Femur (tissue), 1 donor: ENCODE data around the gene MAML3.
A peak's percentile ranks its signal among the peaks of the same experiment; 100 is the strongest.

Experiments used
- DNase-seq: peaks from one replicate; pipeline ENCODE4 v3.0.0-alpha.2; 2017

MAML3 gene

DNA sequence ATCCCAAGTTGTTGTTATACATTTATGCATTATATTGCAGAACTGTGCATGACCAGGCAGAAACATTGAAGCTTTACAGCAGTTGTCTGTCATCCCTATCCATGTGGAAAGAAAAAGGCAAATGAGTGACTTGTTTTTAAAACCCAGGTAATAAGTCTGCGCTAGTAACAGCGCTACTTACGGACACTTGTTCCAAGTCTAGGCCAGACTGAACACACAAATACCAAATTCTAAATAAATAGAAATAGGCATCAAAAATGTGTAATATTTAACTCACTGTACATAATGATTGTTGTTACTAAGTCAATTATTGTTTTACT is 548 bp upstream of the MAML3 start:
- DNase-seq, result no peak

DNA sequence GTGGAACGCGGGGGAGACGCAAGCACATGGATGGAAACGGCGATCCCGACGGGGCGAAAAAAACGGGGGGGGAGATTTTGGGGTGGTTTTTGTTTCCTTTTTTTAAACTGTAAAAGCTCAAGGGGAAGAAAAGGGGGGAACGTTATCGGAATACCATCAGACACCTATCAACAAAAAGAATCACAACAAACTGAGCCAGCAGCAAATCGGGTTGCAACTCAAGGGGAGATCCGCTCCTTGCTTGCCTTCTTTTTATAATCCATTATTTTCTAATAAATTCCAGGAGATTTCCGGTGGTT is 616 bp downstream of the MAML3 start:
- DNase-seq, result no peak

DNA sequence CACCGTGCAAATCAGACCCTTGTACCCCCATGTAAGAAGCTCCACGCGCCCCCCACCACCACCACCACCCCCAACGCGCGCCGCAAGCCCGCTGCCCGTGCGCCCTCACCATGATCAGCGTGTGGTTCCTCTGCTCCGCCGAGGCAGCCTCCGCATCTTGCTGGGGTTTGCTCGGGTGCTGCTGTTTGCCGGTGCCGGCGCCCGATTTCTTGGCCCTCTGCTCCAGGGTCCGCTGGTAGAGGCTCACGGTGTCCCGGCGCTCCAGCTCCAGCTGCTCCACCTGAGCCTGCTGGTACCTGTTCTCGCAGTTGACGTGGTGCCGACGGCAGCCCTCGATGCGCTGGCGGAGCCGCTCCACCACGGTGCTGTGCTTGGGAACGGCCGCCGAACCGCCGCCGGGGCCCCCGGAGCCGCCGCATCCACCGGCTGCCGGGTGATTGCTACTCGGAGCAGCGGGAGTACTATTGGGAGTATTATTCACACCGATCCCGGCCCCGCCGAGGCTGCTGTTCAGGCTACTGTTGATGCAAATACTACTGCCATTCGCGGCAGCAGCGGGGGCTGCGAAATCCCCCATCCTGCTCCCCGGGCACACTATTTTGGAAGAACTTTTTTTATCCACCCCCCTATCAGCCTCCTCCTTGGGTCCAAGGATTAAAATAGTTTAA is 1.1 kb downstream of the MAML3 start:
- peak; percentile 61 for DNase-seq

DNA sequence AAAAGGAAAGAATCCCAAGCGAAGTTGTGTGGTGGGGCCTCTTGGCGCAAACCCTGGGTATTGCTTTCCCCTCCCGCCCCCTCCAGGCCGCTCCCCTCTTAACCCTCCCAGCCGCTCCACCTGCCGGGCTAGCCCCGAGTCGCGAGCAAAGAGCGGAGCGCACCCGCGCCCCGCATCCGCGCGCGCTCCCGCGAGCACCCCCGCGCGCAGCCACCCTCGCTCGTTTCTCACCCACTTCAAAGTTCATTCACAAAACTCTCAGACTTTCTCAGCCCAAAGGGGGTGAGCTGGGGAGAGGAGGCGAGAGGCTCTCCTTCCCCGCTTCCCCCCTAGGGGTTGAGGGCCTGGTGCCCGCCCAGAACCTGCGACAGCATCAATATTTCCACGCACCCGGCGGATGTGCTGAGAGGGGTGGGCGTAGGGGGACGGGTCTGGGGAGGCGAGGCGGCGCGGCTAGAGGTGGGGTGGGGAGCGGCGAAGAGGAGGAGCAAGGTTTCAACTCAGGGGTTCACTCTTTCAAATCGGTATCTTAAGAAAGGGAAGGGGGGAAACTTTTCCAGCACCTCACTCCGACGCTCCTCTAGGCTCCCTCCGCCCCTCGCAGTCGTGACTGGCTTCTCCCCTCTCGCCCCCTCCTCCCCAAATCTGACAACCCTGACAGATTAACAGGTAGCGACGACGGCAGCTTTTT is 1.8 kb downstream of the MAML3 start:
- DNase-seq, result no peak

DNA sequence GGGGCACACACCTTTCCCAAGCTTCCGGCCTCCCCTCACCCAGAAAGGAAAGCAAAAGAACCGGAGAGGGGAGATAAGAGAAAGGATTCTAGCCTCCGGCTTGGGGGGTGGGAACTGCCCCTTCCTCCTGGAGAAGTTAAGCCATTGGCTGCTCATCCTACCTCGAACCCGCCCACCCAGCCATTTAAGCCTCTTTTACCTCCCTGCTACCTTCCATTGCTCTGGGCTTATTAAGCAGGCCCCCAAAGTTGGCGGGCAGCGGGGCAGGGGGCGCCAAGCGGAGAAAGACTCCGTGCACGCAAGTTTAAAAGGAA is 2.3 kb downstream of the MAML3 start:
- peak; percentile 89 for DNase-seq

DNA sequence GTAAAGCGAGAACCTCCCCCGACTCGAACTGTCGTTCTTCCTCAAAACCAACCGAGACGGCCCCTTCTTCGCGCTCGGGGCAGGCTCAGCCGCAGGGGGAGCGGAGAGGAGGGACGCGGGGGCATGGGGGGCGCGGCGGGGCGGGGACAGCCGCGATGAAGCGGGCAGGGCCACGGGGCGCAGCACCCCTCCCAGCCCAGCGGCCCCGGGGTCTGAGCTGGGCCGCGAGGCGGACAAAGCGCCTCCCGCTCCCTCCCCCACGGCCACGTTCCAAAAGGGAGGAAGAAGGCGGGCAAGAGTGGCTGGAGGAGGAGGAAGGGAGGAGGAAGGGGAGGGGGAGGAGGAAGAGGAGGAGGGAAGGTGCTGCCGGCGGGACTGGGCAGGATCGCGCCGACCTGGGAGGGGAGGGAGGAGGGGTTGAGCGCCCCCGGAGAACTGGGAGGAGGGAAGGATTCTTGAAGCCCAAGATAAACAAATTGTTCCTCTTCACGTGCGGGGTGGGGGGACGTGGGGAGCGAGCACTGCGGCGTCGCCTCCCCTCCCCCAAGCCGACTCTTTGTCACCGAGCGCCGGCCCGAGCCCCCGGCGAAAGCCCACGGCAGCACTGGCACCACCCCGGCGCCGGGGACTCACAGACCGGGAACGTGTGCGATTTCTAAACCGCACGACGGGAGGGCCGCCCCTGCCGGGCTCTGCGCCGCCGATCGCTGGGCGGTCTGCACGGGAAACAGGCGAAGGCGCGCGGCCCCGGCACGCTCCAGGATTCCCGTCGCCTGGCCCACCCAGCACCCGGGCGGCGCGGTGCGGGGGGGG is 2.9 kb downstream of the MAML3 start:
- DNase-seq, result peak; percentile 93

DNA sequence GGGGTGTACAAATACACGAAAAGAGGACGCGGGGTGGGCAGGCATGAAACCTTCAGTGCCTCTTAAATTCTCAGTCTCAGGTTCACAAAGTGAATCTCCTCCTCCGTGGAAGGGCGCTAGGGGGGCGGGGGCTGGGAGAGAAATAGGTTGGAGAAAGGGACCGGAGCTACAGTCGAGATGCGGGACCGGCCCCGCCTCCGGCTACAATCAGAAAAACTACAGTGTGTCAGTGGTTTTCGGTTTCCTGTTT is 3.4 kb downstream of the MAML3 start:
- no peak for DNase-seq

DNA sequence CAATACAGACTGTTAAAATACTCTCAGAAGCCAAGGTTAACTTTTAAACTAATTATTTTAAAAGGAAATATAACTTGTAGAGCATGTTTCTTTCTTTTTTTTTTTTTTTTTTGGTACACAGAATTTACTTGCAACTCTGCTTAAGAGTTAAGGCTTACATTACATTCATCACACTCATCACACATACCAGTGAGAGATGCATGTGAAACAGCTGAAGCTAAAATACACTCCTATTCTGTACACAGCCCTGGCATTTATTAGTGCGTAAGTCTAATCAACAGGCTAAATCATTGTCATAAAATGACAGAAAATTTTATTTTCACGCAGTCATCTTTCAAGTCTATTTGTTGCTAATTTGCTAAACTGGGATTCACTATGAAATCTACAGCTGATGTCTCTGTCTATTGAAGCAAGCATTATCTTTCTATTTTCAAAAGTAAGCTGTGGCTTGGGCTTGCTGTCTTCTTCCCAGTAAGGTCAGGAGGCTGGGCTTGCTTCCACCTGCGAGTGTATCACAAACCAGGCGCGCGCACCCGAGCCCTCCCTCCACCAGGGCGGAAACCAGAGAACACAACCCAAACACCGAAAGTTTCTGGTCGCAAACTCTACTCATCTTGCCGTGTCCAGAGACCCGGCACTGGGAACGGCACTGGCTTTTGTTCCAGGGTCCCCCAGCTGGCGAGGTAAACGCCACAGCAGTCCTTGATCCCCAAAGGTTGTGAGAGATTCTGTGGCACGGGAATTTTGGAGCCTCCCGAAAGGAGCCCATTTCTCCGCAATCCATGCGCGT is 3.9 kb downstream of the MAML3 start:
- peak; percentile 79 for DNase-seq

DNA sequence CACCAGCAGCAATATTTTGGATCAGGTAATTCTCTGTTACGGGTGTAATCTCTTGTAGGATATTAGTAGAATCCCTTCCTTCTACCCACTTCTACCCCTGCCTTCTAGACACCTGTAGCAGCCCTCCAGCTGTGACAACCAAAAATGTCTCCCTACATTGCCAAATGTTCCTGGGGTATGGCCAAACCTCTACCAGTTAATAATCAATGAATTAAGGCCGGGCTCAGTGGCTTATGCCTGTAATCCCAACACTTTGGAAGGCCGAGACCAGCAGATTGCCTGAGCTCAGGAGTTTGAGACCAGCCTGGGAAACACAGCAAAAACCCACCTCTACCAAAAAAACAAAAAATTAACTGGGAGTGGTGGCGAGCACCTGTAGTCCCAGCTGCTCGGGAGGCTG is 9.9 kb downstream of the MAML3 start:
- DNase-seq, result no peak

DNA sequence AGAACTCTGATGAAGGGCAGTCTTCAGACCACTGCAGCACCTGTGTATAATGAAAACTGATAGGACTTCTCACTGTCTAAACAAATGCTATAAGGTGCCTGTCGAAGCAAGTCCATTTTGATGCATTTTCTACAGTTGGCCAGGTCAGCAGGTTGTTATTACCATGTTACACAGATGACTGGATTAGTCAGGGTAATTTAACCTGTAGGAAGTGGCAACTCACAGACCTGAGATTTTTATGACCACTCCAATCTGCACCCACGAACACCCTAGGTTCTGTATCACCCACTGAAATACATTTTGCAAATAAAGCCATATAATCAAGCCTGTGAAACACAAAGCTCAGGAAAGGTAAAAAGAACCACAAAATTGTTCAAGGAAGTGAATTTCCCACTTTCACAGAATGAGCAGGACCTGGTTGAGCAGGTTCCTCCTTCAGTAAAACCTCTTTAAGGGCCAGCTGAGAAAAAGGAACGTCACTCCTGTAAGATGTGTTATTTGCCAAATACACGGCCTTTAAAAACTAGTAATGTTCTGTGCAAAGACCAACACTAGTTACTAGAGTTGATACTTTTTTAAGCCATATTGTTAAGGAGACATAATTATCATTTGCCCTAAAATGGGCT is 12.7 kb downstream of the MAML3 start:
- DNase-seq, result no peak

DNA sequence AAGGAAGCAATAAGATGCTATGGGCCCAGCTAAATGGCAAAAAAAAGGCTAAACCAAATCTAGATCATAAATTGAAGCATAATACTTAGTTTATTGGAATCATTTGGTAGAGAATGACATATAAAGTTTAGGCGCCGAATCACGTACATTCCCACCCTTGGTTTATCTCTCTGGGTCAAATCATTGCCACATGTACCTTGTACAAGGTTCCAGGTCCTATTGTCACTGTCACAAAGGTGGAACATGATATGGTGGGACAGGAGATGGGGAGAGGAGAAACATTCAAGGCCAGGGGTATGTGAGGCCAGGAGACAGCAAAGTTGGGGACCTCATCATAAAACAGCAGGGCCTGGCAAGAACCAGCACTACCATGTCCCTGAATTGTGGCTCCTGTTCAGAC is 13.4 kb downstream of the MAML3 start:
- no peak for DNase-seq

DNA sequence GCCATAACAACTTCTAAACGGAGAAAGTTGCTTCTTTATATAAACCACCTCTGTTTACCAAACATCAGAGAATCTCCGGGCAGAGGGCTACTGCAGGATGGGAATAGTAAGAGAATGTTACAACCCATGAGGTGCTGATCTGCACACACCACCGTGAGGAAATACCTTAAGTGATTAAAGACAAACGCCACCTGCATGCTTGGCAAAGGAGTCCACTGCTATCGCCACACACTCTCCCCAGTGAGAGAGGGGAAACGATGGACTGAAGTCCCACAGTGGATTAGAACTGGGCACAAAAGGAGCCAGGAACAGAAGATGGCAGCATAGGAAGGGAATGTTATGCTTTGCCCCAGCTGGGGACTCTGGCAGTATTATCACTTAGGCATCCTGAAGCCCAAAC is 15.6 kb downstream of the MAML3 start:
- DNase-seq, result no peak

DNA sequence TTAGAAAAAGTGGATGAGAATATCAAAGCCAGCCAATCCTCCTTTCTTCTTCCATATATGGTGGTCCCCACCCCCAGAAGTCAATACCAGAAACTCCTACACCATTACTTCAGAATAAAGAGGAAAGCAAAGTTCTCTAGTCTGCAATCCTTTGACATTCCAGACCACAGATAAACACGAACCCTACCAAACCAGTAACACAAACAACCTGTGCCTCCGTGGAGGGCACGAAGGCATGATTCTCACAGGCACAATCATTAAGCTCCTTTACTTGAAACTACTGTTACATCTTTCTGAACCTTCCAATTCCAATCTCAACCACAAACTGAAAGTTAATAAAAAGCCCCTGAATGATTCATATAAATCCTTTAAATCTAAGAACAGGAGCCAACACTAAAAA is 16.3 kb downstream of the MAML3 start:
- no peak for DNase-seq

DNA sequence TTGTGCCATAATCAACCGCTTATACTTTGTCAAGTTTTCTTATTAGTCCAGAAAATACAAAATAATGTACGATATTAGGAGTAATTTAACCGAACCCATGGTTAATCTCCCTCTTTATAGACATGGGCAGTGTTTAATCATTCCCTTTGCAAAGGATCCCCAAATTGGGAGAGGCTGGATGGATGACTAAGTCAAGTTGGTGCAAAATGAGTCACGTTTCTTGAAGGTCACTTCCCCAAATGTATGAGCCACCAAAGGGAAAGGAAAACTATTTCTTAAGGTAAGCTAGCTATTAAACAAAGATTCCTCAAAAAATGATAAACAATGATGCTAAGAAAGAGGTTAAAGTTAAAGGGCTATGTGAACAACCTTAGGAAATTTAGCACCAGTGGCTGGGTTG is 17.5 kb downstream of the MAML3 start:
- no peak for DNase-seq

DNA sequence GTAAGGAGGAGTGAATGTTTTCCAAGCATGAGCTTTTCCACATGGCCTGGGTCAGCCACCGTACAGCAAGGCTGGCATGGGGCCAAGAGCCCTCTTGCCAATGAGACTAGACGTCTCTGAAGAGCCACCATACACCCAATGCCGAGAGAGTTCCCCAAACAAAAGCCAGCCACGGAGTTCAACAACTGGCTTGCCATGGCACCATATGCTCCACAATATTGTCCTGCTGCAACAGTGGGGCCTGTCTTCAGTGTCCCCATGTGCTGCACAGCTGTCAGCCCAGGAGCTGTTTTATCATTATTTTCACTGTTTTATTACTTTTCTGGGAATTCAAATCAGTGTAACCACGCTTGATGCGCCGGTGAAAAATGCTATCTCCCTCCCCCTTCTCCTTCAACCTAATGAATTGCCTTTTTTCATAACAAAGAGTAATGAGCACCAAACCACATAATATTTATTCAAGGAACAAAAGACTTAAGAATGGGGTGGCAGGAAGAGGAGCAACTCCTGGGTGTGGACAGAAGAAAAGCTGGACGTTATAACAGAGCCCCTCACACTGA is 18.4 kb downstream of the MAML3 start:
- DNase-seq, result peak; percentile 33

DNA sequence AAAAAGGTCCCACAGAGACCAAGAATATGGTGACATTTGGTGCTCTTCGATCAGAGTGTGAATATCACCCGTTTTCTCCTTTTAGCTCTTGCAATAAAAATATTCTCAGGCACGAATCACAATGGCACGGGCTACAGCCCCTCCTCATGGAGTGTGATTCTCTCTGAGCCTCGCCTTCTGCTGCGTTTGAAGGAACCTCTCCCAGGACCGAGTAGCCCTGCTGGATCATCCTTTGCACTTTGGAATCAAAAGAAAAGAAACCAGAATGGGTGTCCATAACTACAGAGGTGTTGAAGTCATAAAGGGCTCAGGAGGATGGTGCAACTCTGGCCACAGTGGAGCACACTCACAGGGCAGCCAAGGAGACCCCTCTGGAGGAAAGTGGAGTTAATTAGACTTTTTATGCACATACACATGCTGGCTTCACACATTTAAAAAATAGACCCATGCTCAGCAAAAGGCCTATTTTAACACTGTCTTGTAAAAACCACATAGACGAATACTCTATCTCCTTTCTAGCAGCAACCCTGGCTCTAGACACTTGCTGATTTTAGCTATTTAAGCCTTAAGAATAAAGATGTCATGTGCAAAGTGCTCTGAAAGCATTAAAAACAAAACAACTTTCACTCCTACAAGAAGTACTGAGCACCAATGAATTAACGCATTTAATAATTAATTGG is 19.1 kb downstream of the MAML3 start:
- DNase-seq, result no peak

DNA sequence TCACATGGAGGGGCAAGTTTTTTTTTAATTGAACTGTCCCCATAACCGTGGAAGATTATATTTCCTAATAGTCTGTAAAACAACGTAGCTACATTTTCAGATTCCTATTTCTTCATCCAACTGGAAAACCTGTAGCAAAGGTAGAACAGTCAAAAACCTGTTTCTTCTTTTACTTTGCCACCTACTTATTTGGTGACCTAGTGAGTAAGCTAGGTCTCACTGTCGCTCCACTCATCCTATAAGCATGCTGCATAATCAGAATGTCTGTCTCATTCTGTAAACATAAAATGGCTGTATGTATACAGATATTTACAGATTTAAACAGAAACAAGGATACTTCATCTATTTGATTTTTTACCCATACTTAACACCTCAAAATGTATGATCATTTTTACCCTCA is 20.4 kb downstream of the MAML3 start:
- no peak for DNase-seq

DNA sequence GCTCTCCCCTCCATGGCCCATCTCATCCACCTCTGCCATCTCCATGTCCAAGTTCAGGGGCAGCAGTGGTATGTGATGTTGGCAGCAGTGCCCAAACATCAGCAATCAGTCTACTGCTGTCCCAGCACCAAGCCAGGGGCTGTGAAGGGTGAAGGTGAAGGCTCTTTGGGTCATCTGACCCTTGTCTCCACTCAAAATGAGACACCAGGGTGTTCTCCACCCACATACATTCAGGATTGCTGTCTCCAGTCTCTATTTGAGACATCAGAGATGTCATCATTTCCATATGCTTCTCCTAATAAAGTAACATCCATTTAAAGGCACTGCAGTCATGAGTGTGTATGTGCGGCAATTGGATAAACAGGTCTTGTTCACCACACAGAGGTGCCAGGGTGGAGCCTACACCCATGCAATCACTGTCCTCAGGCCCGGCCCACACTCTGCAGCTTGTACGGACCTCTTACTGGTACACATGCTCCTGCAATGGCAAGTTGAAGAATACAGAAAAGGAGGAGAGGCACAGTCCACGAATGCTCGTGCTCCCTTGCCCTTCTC is 22.2 kb downstream of the MAML3 start:
- DNase-seq, result no peak

DNA sequence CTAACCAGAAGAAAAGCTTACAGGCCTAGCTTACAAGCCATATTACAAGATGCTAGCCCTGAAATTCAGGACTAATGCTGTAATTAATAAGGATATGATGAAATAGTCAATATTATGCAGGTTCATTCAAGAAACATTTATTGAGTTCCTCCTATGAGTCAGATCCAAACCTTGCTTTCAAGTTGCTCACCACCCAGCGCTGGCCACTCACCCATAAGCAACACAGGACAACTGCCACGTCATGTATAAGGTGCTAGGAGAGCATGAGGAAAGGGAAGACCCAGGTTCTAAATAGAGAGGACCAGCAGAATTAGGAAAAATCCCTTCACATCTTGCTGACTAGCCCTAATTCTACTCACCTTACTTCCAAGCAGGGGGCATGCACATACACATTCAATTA is 23.3 kb downstream of the MAML3 start:
- DNase-seq, result no peak

DNA sequence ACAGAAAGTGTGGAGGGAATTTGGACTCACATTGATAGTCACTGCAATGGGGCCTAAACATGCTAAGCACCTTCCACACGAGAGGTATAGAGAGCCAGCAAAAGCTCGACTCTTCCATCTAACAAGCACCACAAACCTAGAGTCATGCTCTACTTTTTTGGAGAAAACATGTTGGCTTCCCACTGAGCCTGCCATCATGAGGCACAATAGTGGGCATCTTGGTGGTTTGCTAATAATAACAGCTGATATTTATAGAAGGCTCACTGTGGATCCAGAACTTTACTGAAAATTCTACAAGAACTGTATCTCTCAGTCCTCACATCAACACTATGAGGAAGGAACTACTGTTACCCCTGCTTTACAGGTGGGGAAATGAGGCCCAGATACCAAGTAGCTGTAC is 26.6 kb downstream of the MAML3 start:
- no peak for DNase-seq

DNA sequence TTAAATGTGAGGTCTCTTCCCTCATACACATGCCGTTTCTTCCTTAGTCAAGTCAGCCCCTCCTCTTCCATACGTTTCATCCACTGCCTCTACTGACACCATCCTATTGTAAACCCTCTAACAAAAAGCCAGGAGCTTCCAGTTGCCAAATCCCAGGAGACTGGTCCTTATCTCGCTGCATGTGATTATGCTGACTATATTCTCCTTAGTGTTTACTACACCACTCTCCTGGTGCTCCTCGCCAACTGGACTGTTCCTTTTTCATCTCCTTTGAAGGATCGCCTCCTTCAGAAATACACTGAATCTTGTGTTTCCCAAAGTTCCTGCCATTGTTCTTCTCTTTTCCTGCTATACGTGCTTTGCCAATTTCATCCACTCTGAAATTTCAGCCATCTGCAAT is 27.7 kb downstream of the MAML3 start:
- no peak for DNase-seq

DNA sequence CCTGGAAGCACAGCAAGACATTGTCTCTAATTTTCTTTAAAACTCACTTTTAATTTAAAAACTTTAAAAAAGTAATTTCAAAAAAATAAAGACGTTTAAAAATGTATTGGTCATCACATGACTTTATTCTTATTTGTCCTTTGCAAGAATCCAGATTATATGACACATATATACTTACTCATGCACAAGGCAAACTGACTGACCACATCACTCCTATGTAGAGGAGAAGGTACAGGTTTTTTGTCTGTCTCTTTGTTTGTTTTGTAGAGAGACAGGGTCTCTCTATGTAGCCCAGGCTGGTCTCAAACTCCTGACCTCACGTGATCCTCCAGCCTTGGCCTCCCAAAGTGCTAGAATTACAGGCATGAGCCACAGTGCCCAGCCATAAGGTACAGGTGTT is 28.6 kb downstream of the MAML3 start:
- DNase-seq, result no peak
